MM.1S (cell line): ENCODE measurements around the gene SEPSECS.

Experiments
- EZH2 ChIP-seq: fragments of 300-600 bp; sonication (generic); optimal IDR thresholded peaks from 2 replicates; pipeline ENCODE3; 2017; ENCODE audit warnings: low read depth, mild to moderate bottlenecking, antibody characterized with exemption, low read length, mixed read lengths
- EZH2phosphoT487 ChIP-seq: fragments of 300-600 bp; sonication (generic); IDR thresholded peaks from 2 replicates; pipeline ENCODE4 v1.6.1; 2018; ENCODE audit warnings: antibody characterized with exemption, low read length
- TF ChIP-seq, protein P1 (sequence below): fragments of 300-600 bp; sonication (generic); IDR thresholded peaks from 2 replicates; pipeline ENCODE4 v1.5.1; 2016; ENCODE audit warnings: antibody characterized with exemption, low read length, mixed read lengths

DNA sequence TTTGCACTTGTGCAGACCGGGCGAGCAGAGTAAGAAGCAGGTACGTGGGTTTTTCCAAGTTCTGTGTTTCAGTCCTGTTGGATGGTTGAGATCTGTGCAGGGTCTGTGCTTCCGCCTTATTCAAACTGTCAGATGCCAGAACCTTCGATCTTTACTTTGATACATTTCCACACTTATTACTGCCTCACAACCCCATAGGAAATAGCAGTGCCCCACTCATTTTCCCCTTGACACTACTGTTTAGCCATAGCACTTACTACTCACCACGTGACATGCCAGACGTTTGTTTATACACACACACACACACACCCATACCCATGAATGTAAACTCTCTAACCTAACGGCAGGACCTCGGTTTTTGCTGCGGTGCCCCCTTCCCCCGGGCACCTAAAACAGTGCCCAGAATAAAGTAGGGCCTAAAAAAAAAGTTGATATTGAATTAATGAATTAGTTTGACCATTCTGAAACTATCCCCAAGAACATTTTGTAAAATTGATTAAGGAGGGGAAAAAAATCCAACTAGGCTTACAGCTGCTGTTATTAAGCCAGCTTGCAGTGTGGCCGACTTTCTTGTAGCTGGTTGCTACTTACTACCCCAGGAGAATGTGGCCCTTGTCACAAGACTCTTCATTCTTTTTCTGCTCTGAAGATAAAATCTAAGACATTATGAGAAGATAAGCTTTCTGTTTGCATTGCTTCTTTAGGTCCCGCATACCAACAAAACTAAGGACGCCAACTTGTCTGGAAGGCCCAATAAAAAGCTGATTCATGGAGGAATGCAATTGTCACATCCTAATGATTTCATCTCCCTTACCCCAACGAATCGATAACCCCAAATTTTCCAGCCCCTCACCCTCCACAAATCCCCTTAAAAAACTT lies 704 bp upstream of the SEPSECS start:
- TF ChIP-seq, protein P1, sequence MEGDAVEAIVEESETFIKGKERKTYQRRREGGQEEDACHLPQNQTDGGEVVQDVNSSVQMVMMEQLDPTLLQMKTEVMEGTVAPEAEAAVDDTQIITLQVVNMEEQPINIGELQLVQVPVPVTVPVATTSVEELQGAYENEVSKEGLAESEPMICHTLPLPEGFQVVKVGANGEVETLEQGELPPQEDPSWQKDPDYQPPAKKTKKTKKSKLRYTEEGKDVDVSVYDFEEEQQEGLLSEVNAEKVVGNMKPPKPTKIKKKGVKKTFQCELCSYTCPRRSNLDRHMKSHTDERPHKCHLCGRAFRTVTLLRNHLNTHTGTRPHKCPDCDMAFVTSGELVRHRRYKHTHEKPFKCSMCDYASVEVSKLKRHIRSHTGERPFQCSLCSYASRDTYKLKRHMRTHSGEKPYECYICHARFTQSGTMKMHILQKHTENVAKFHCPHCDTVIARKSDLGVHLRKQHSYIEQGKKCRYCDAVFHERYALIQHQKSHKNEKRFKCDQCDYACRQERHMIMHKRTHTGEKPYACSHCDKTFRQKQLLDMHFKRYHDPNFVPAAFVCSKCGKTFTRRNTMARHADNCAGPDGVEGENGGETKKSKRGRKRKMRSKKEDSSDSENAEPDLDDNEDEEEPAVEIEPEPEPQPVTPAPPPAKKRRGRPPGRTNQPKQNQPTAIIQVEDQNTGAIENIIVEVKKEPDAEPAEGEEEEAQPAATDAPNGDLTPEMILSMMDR: no peak
- no peak for TF ChIP-seq EZH2
- TF ChIP-seq EZH2phosphoT487: no peak
